ENCODE measurements around the gene MAD1L1. TPM values are rescaled to one million over a fixed set of nuclear protein-coding genes. Genes with fewer than 3 reads are reported as not detected.

MAD1L1 gene
- total RNA-seq, 6 experiments from 2014 or later = 15.1 to 37.4 (median 20.5) TPM

GRCh38 chr7:1889091-1889490, 343.7 kb downstream of the MAD1L1 start:
- no peak for TF ChIP-seq POLR2A (IDR thresholded peaks at IDR 0.05)
- TF ChIP-seq CTCF (IDR thresholded peaks at IDR 0.05) = no peak
- no peaks in the 10 kb centered on the region for H3K27me3 ChIP-seq
- no peak for DNase-seq
- H3K9me3 ChIP-seq = no peaks in the 10 kb centered on the region
- no peak overlapping the region for H3K4me3 ChIP-seq
- WGBS (ENCODE audit: insufficient coverage, low coverage, low lambda C conversion rate, missing lambda C conversion rate) = no CpG with 5 or more reads among the region's 11 CpGs
- intact Hi-C loops (cut with DNase I) = no loop called here
- no peak for ATAC-seq
- no peaks in the 10 kb centered on the region for H3K4me1 ChIP-seq
- no peak overlapping the region for H3K27ac ChIP-seq
- H3K36me3 ChIP-seq = no peaks in the 10 kb centered on the region

GRCh38 chr7:1888425-1888824, 344.3 kb downstream of the MAD1L1 start:
- intact Hi-C loops (cut with DNase I) = no loop called here
- ATAC-seq = no peak
- no CpG with 5 or more reads among the region's 12 CpGs for WGBS (ENCODE audit: insufficient coverage, low coverage, low lambda C conversion rate, missing lambda C conversion rate)
- no peak for TF ChIP-seq CTCF (IDR thresholded peaks at IDR 0.05)
- no peak for TF ChIP-seq POLR2A (IDR thresholded peaks at IDR 0.05)
- no peaks in the 10 kb centered on the region for H3K4me1 ChIP-seq
- H3K4me3 ChIP-seq = no peak overlapping the region
- DNase-seq = no peak
- no peaks in the 10 kb centered on the region for H3K27me3 ChIP-seq
- no peak overlapping the region for H3K27ac ChIP-seq
- no peaks in the 10 kb centered on the region for H3K9me3 ChIP-seq
- H3K36me3 ChIP-seq = no peaks in the 10 kb centered on the region

GRCh38 chr7:1887251-1887650, 345.5 kb downstream of the MAD1L1 start:
- Histone ChIP-seq H3K36me3 (no peaks in the 10 kb centered on the region), H3K27ac (no peak overlapping the region), H3K4me1 (no peaks in the 10 kb centered on the region), H3K27me3 (no peaks in the 10 kb centered on the region), H3K4me3 (no peak overlapping the region), H3K9me3 (no peaks in the 10 kb centered on the region)
- DNase-seq (no peak), ATAC-seq (no peak)
- TF ChIP-seq CTCF (IDR thresholded peaks at IDR 0.05) = no peak
- no peak for TF ChIP-seq POLR2A (IDR thresholded peaks at IDR 0.05)
- 100% methylated on average over 3 of the region's 10 CpGs for WGBS (ENCODE audit: insufficient coverage, low coverage, low lambda C conversion rate, missing lambda C conversion rate)
- intact Hi-C loops (cut with DNase I) = no loop called here

GRCh38 chr7:1886361-1887064, 346.2 kb downstream of the MAD1L1 start:
- H3K9me3 ChIP-seq = no peaks in the 10 kb centered on the region
- no peak overlapping the region for H3K4me3 ChIP-seq
- DNase-seq (no peak), ATAC-seq (peak in 1 of 4 donors; percentile 51)
- WGBS (ENCODE audit: insufficient coverage, low coverage, low lambda C conversion rate, missing lambda C conversion rate) = 91% methylated on average over 4 of the region's 19 CpGs
- intact Hi-C loops (cut with DNase I) = no loop called here
- no peak overlapping the region for H3K27ac ChIP-seq
- no peaks in the 10 kb centered on the region for H3K4me1 ChIP-seq
- H3K36me3 ChIP-seq = no peaks in the 10 kb centered on the region
- H3K27me3 ChIP-seq = no peaks in the 10 kb centered on the region
- TF ChIP-seq POLR2A (IDR thresholded peaks at IDR 0.05) (no peak), CTCF (IDR thresholded peaks at IDR 0.05) (no peak)
